ENCODE data around the gene TXNRD1. TPM values are rescaled to one million over a fixed set of nuclear protein-coding genes. Genes with fewer than 3 reads are reported as not detected.
A peak's percentile ranks its signal among the peaks of the same experiment; 100 is the strongest.

TXNRD1 gene
- total RNA-seq, 1 donor, result 502 TPM

- H2AFZ ChIP-seq (ENCODE audit: low read length), result no peak overlapping the region
- H3K27ac ChIP-seq (ENCODE audit: low read depth, low read length), result peak overlapping the region; percentile 7
- peaks cover 21% of the 10 kb centered on the region for H4K20me1 ChIP-seq (ENCODE audit: insufficient read depth, low read length)
- no peaks in the 10 kb centered on the region for H3K4me1 ChIP-seq (ENCODE audit: insufficient read depth, low read length)
- no peaks in the 10 kb centered on the region for H3K9me3 ChIP-seq (ENCODE audit: low read depth, low read length)
- peaks cover 4% of the 10 kb centered on the region for H3K79me2 ChIP-seq (ENCODE audit: insufficient read depth, low read length)
- DNase-seq (ENCODE audit: insufficient read length, low spot score, missing footprints), result no peak
- no peaks in the 10 kb centered on the region for H3K27me3 ChIP-seq (ENCODE audit: insufficient read depth, low read length)
- TF ChIP-seq CTCF (IDR thresholded peaks at IDR 0.05; ENCODE audit: extremely low read depth, low read depth, low read length), result no peak
- no peak overlapping the region for H3K4me2 ChIP-seq (ENCODE audit: insufficient read depth, low read length)
- H3K36me3 ChIP-seq (ENCODE audit: insufficient read depth, low read length), result peaks cover 47% of the 10 kb centered on the region
- H3K4me3 ChIP-seq (ENCODE audit: insufficient read depth, low read length), result no peak overlapping the region
These were observed 139.4 kb downstream of the TXNRD1 start for GRCh38 chr12:104354868-104355570.

- Histone ChIP-seq H3K27ac (ENCODE audit: low read depth, low read length) (peak overlapping the region; percentile 7), H3K9me3 (ENCODE audit: low read depth, low read length) (no peaks in the 10 kb centered on the region), H3K27me3 (ENCODE audit: insufficient read depth, low read length) (no peaks in the 10 kb centered on the region), H3K4me2 (ENCODE audit: insufficient read depth, low read length) (no peak overlapping the region), H2AFZ (ENCODE audit: low read length) (no peak overlapping the region), H3K4me1 (ENCODE audit: insufficient read depth, low read length) (no peaks in the 10 kb centered on the region), H4K20me1 (ENCODE audit: insufficient read depth, low read length) (peaks cover 15% of the 10 kb centered on the region), H3K79me2 (ENCODE audit: insufficient read depth, low read length) (peaks cover 2% of the 10 kb centered on the region), H3K36me3 (ENCODE audit: insufficient read depth, low read length) (peaks cover 41% of the 10 kb centered on the region), H3K4me3 (ENCODE audit: insufficient read depth, low read length) (no peak overlapping the region)
- no peak for DNase-seq (ENCODE audit: insufficient read length, low spot score, missing footprints)
- no peak for TF ChIP-seq CTCF (IDR thresholded peaks at IDR 0.05; ENCODE audit: extremely low read depth, low read depth, low read length)
These were observed 140.1 kb downstream of the TXNRD1 start for GRCh38 chr12:104355630-104356029.

DNA sequence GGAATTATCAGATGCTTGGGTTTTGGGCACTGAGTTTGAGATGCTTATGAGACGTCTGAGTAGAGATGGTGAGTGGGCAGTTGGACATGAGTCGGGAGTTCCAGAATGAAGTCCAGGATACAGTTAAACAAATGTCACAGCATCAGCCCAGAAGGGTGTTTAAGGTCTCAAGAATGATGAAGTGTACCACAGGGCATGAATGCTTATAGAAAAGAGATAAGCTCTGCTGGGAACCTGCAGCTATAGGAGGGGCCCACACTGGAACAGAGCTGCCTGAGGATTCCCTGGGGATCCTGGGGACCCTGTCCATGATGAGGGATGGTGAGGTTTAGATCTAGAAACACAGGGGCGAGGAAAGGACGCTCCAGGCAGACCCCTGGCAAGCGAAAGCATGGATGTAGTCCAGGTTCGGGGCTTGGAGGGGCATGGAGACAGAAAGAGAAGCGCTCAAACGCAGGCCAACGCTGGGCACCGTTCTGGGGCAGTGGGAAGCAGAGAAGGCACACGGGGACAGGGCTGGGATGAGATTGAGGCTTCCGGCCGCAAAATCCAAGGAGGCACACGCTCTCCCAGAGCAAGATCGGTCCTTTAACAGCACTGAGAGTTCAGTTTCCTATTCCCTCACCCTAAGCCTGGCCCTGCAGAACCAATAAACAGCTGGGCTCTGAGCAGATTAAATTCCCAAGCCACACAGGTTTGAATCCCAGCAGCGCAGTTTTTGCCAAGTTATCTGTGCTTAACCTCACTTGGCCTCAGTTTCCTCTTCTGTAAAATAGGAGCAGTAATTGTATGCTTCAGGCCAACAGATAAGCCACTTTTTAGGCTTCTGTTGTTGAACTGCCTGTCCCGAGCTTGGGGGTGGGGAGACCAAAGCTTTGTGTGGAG lies 140.9 kb downstream of the TXNRD1 start:
- no peak for DNase-seq (ENCODE audit: insufficient read length, low spot score, missing footprints)
- Histone ChIP-seq H3K36me3 (ENCODE audit: insufficient read depth, low read length) (peaks cover 32% of the 10 kb centered on the region), H3K79me2 (ENCODE audit: insufficient read depth, low read length) (no peaks in the 10 kb centered on the region), H3K4me1 (ENCODE audit: insufficient read depth, low read length) (no peaks in the 10 kb centered on the region), H3K4me3 (ENCODE audit: insufficient read depth, low read length) (no peak overlapping the region), H3K27ac (ENCODE audit: low read depth, low read length) (no peak overlapping the region), H3K9me3 (ENCODE audit: low read depth, low read length) (no peaks in the 10 kb centered on the region), H4K20me1 (ENCODE audit: insufficient read depth, low read length) (peaks cover 9% of the 10 kb centered on the region), H3K4me2 (ENCODE audit: insufficient read depth, low read length) (no peak overlapping the region), H2AFZ (ENCODE audit: low read length) (no peak overlapping the region), H3K27me3 (ENCODE audit: insufficient read depth, low read length) (no peaks in the 10 kb centered on the region)
- no peak for TF ChIP-seq CTCF (IDR thresholded peaks at IDR 0.05; ENCODE audit: extremely low read depth, low read depth, low read length)

- no peak for TF ChIP-seq CTCF (IDR thresholded peaks at IDR 0.05; ENCODE audit: extremely low read depth, low read depth, low read length)
- no peaks in the 10 kb centered on the region for H3K9me3 ChIP-seq (ENCODE audit: low read depth, low read length)
These were observed 141.9 kb downstream of the TXNRD1 start for GRCh38 chr12:104357421-104357952.

More at GRCh38 chr12:104357421-104357952, 141.9 kb downstream of the TXNRD1 start:
- no peak overlapping the region for H3K4me2 ChIP-seq (ENCODE audit: insufficient read depth, low read length)
- no peak overlapping the region for H2AFZ ChIP-seq (ENCODE audit: low read length)
- H3K27me3 ChIP-seq (ENCODE audit: insufficient read depth, low read length), result no peaks in the 10 kb centered on the region
- H3K27ac ChIP-seq (ENCODE audit: low read depth, low read length), result no peak overlapping the region
- H3K79me2 ChIP-seq (ENCODE audit: insufficient read depth, low read length), result no peaks in the 10 kb centered on the region
- peaks cover 3% of the 10 kb centered on the region for H4K20me1 ChIP-seq (ENCODE audit: insufficient read depth, low read length)
- DNase-seq (ENCODE audit: insufficient read length, low spot score, missing footprints), result no peak
- peaks cover 24% of the 10 kb centered on the region for H3K36me3 ChIP-seq (ENCODE audit: insufficient read depth, low read length)
- no peaks in the 10 kb centered on the region for H3K4me1 ChIP-seq (ENCODE audit: insufficient read depth, low read length)
- H3K4me3 ChIP-seq (ENCODE audit: insufficient read depth, low read length), result no peak overlapping the region

Measured in osteoblast (primary cell).